Measurements from ENCODE around the gene THAP12.

Gene THAP12

GRCh38 chr11:76379807-76380158 is 1.1 kb downstream of the THAP12 start:
- no peak for DNase-seq

GRCh38 chr11:76376746-76377558 is 4.0 kb downstream of the THAP12 start:
- DNase-seq = no peak

DNA sequence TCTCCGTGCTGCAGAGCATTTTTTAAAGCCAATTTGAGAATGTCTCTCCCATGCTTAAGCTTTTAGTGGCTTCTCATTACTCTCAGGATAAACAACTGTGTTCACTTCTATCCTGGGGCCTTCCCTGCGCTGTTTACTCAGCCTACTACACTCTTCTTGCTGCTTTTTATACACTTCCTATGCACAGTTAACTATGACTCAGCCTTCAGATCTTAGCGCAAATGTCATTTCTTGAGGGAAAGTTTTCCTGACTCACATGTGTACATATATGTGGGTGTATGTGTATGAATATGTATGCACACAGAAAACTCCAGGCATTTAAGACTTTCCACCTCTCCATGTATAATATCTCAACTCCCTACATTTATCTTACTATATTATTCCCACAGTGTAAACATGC is 9.8 kb downstream of the THAP12 start:
- no peak for DNase-seq

DNA sequence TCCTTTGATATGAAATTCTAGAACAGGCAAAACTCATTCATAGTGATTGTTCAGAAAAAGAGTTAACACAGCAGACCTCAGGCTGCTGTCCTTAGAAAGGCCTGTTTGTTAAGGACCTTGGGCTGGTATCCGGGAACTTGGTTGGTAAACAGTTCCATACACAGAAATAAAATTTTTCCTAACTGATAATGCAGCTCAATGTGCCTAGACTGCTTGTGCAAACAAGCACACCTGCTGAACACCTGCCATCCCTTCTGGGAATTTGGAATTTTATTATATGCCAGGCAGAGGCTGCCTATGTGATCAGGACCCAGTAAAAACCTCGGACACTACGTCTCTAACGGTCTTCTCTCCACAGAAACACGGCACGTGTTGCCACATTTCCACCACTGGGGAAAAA is 11.5 kb downstream of the THAP12 start:
- DNase-seq = no peak

DNA sequence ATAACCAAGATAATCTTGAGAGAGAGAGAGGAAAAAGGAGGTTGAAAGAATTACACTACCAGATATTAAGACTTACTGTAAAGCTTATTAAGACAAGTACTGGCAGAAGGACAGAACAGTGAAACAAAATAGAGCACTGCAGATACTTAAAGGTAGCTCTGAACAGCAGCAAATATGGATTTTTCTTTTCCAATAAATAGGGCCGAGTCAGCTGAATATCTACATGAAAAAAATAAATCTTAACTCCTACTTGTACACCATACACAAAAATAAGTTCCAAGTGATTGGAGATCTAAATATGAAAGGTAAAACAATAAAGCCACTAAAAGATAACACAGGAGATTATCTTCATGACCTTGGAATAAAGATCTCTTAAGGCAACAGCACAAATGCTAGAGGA is 12.4 kb downstream of the THAP12 start:
- no peak for DNase-seq

- DNase-seq = no peak
Measured at GRCh38 chr11:76365038-76365679, 15.8 kb downstream of the THAP12 start.

DNA sequence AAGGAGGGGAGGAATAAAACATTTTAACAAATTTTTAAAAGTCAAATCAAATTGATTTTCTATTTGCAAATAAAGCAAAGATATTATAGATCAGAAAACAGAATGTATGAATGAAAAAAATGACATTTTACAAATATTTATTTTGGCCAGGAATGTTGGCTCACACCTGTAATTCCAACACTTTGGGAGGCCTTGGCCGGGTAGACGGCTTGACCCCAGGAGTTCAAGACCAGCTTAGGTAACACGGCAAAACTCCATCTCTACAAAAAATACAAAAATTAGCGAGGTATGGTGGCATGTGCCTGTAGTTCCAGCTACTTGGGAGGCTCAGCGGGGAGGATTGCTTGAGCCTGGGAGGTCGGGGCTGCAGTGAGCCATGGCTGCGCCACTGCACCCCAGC is 18.2 kb downstream of the THAP12 start:
- no peak for DNase-seq

DNA sequence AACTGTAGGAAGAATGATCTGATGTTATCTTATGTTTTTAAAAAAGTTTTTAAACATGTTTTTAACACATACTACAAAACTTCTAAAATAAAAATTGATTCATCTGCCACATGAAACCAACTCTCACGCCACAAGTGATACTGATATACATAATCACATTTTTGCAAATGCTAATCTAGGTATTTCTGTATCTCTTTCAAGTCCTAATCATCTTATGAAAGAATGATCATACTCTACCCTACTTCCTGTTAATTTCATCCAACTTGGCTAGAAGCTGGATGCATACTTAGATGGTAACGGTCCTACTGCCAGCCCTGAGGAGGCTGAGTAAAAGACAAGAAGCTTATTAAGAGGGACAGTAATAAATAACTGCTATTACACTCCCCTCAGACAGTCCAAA is 19.2 kb downstream of the THAP12 start:
- no peak for DNase-seq

GRCh38 chr11:76361374-76361773 is 19.6 kb downstream of the THAP12 start:
- DNase-seq = no peak

- no peak for DNase-seq
Measured at GRCh38 chr11:76355172-76355571, 25.8 kb downstream of the THAP12 start.

- DNase-seq = no peak
Measured at GRCh38 chr11:76348348-76348747, 32.6 kb downstream of the THAP12 start.

DNA sequence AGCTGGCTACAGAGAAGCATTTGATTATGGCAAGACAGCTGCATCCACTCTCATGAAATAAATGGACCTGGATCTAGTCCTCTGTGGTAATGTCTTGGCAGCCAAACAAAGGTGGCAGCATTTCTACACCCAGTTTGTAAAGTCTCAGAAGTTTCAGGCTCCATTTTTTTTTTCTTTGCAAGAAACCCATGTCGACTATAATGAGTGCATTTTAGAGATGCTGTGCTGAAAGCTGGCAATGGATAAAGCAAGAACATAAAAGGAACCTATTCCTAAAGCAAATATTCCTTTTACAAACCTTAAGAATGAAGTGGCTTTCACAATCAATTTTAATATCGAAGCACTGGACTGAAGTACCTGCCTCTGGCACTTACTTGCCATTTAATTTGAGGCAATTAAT is 33.5 kb downstream of the THAP12 start:
- DNase-seq = no peak

- DNase-seq = no peak
Measured at GRCh38 chr11:76339221-76339620, 41.7 kb downstream of the THAP12 start.

DNA sequence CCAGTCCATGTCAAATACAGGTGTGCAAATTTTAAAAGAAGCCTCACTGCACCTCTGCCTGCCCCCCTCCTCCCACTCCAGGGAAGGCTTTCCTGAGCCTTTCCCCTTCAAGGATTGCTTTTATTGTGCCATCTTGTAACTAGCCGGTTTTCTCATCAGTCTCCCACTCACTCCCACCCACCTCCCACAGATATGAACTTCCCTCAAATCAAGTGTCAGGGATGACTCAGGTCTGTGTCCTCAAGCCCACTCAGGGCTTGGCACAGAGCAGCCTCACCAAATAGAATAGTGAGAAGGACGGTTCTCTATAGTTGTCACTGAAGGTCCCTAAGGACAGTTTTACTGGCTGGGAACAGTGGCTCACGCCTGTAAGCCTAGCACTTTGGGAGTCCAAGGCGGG is 43.0 kb downstream of the THAP12 start:
- no peak for DNase-seq

GRCh38 chr11:76337469-76337868 is 43.5 kb downstream of the THAP12 start:
- DNase-seq = no peak

GRCh38 chr11:76336597-76336996 is 44.3 kb downstream of the THAP12 start:
- DNase-seq = no peak

GRCh38 chr11:76335842-76336241 is 45.1 kb downstream of the THAP12 start:
- DNase-seq = no peak

GRCh38 chr11:76334826-76335389 is 46.0 kb downstream of the THAP12 start:
- DNase-seq = no peak

GRCh38 chr11:76330651-76331050 is 50.3 kb downstream of the THAP12 start:
- DNase-seq = no peak

DNA sequence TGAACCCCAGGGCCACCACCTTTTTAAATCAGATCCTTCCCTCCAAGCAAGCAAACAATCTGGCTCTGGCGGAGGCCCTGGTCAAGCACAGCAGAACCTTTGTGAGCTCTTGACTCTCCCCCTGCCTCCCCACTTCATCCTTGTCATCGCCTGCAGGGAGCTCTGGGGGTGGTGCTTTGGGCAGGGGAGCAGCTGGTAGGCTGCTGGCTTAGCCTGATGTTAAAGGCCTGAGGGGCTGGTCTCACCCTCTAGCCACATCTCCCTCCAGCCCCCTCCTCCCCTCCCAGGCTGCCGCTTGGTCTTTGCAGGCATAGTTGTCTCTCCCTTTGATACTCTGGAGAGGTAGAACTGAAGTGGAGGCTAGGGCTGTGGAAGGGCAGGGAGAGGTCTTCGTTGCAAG is 50.9 kb downstream of the THAP12 start:
- no peak for DNase-seq

GRCh38 chr11:76329084-76329648 is 51.8 kb downstream of the THAP12 start:
- DNase-seq = no peak

GRCh38 chr11:76327756-76328388 is 53.1 kb downstream of the THAP12 start:
- no peak for DNase-seq

GRCh38 chr11:76327202-76327601 is 53.7 kb downstream of the THAP12 start:
- no peak for DNase-seq

DNA sequence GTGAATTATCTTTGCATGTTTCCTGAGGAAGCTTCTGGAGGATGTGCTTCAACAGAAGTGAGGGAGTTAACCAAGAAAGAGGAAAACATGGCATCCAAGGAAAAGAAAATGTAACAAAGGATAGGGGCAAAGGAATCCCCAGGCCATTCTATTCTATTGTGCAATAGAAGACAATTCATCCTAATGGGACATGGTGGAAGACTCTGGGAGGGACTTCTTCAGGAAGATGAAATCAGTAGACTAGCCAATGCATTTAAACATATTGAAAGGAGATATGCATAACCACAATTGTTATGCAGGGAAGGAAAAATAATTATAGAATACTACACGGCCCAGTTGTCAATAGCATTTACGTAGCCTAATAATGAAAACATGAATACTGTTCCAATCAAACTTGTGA is 55.7 kb downstream of the THAP12 start:
- DNase-seq = no peak

All from DMS 273 treated with DMSO at 0.1 percent for 48 hours (cell line).